GM12865 (cell line): ENCODE data around the gene PXDN.

ENCODE experiments used
- DNase-seq: peaks from one replicate; pipeline ENCODE4 v3.0.0; 2010; ENCODE audit warnings: low read depth
- H3K4me3 ChIP-seq: 2 replicates; pipeline ENCODE4 v1.5.1; 2011; ENCODE audit warnings: mild to moderate bottlenecking, low read depth, low read length, control low read depth
- CTCF ChIP-seq: IDR thresholded peaks from 2 replicates; pipeline ENCODE4 v1.5.1; 2011; ENCODE audit warnings: low read length, control low read depth, low read depth, inconsistent platforms; ENCODE audit not compliant: insufficient read depth; ENCODE audit errors: missing control alignments

Gene PXDN

GRCh38 chr2:1591461-1591770 is 152.9 kb downstream of the PXDN start:
- no peak overlapping the region for H3K4me3 ChIP-seq
- TF ChIP-seq CTCF: no peak
- no peak for DNase-seq

GRCh38 chr2:1590596-1591460 is 153.5 kb downstream of the PXDN start:
- no peak overlapping the region for H3K4me3 ChIP-seq
- no peak for TF ChIP-seq CTCF
- no peak for DNase-seq

DNA sequence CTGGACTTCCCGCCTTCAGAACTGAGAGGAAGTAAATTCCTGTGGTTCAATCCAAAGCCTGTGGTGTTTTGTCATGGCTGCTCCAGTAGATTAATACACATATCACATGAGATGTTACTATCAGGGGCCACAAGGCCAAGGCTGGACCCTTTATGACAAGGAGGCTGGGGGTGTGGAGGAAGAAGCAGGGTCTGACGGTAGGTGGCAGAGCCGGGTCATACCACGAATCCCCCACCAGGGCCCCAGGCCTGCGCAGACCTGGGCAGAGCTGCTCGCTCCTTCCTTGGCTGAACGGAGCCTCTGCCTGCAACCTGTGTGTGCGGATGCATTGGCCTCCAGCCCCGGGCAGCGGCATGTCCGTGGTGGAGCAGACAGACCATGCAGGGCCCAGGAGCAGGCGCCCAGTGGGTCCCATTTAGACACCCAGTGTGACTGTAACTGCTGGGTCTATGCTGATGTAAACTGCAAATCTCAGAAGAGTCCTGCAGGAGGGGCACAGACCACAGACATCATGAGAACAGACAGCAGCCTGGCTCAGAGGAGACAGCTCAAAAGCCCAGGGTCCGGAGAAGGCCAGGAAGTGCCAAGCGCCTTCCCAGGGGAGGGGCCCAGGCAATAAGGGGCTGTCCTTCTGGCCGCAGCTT is 155.2 kb downstream of the PXDN start:
- no peak for TF ChIP-seq CTCF
- H3K4me3 ChIP-seq: no peak overlapping the region
- DNase-seq: no peak

DNA sequence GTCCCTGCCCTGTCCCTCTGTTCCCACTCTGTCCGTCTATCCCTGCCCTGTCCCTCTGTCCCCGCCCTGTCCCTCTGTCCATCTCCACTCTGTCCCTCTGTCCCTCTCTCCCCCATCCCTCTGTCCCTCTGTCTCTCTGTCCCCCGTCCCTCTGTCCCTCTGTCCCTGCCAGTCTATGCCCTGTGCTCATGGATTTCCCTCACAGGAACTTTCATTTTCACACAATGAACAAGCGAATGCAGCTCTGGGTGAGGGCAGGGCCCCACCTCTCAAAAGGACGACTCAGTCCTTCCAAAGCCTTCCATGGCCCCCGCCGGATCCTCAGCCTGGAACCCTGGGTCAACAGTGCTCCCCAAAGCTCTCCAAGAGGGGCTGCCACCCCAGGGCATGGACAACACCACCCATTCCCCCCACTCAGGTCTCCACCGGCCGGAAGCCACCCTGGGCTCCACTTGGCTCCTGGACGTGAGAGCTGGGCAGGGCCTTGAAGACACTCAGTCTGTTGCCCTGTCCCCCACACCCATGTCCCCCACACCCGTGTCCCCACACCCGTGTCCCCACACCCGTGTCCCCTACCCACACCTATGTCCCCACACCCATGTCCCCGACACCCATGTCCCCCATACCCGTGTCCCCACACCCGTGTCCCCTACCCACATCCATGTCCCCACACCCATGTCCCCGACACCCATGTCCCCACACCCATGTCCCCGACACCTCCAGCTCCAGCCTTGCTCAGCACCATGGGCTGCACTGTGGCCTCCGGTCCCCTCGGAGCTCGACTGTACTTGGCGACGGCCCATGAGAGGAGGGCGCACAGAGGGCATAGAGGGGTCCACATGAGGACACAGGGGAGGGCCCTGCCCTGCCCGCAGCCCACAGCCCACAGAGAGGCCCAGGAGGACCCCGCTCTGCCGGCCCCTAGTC is 156.0 kb downstream of the PXDN start:
- H3K4me3 ChIP-seq: no peak overlapping the region
- DNase-seq: no peak
- no peak for TF ChIP-seq CTCF

DNA sequence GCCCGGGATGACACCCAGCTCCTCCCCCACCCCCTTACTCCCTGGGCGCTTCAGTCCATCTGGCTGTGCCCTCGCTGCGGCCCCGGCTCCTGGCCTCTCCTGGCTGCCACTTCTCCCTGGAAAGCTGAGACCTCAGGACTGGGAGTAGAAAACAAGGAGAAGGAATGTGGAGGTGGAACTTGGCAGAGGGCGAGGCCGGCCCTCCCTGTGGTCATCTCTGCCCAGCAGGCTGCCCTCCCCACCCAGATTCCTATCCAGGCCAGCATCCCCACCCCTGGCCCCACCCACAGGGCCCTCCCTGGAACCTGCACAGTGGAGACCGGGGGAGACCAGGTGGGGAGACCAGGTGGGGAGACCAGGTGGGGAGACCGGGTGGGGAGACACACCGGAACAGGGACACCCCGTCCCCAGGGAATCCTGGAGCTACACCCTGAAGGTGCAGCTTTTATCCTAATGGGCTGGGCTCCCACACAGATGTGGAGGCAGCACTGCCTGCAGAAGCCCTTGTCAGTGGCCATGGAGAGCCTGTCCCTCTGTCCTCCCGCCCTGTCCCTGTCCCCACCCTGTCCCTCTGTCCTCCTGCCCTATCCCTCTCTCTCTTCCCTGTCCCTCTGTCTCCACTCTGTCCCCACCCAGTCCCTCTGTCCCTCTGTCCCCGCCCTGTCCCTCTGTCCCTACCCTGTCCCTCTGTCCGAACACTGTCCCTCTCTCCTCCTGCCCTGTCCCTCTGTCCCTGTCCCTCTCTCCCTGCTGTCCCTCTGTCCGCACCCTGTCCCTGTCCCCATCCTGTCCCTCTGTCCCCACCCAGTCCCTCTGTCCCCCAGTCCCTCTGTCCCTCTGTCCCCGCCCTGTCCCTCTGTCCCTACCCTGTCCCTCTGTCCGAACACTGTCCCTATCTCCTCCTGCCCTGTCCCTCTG is 157.1 kb downstream of the PXDN start:
- TF ChIP-seq CTCF: no peak
- no peak for DNase-seq
- H3K4me3 ChIP-seq: no peak overlapping the region
